Uterus (tissue), 4 donors: ENCODE data around the gene CCNY. TPM values are rescaled to one million over a fixed set of nuclear protein-coding genes. Genes with fewer than 3 reads are reported as not detected.

Experiments used
- DNase-seq, 2 donors: peaks; one replicate each; pipeline ENCODE4 v3.0.0-alpha.2; 2019 to 2020
- H3K27ac ChIP-seq, 2 donors: fragments of 200-600 bp; sonication (generic); 1 replicate in 1 of 2; 2 replicates in 1 of 2; pipeline ENCODE4 v1.5.1; 2016 to 2018
- H3K27me3 ChIP-seq, 2 donors: fragments of 200-600 bp; sonication (generic); one replicate each; pipeline ENCODE4 v1.5.1; 2018 to 2019; ENCODE audit warnings: control low read depth in 1 of 2
- H3K36me3 ChIP-seq, 2 donors: fragments of 200-600 bp; sonication (generic); one replicate each; pipeline ENCODE4 v1.5.1; 2019; ENCODE audit warnings: control low read depth in 1 of 2
- H3K4me1 ChIP-seq, 2 donors: fragments of 200-600 bp; sonication (generic); one replicate each; pipeline ENCODE4 v1.5.1; 2018 to 2019; ENCODE audit warnings: control low read depth in 1 of 2
- H3K4me3 ChIP-seq, 2 donors: fragments of 200-600 bp; sonication (generic); 1 replicate in 1 of 2; 2 replicates in 1 of 2; pipeline ENCODE4 v1.5.1; 2018 to 2019; ENCODE audit warnings: mild to moderate bottlenecking in 1 of 2
- H3K9me3 ChIP-seq, 2 donors: fragments of 200-600 bp; sonication (generic); one replicate each; pipeline ENCODE4 v1.5.1; 2019; ENCODE audit warnings: control low read depth in 1 of 2
- CTCF ChIP-seq, 4 experiments: fragments of 200-600 bp in 2 of 4; fragments of 450-650 bp in 2 of 4; sonication (generic) in 2 of 4; IDR thresholded peaks; one replicate each; pipeline ENCODE4 v1.5.1; 2016 to 2019; ENCODE audit warnings: antibody characterized with exemption in 4 of 4, mild to moderate bottlenecking in 2 of 4, moderate library complexity in 1 of 4
- POLR2A ChIP-seq, 2 donors: fragments of 450-650 bp; IDR thresholded peaks; one replicate each; pipeline ENCODE4 v1.6.1; 2016; ENCODE audit warnings: antibody characterized with exemption in 2 of 2, mild to moderate bottlenecking in 1 of 2, moderate library complexity in 1 of 2
- intact Hi-C: fragments of 100-400 bp; cut with DNase I; formaldehyde crosslinking; loops from one replicate; pipeline ENCODE4 v1.15.1; 2023; ENCODE audit warnings: low total_unique reads
- total RNA-seq, 4 donors: library from RNA; depleted of rRNA in 3 of 4; stranded (reverse); fragments of >200 nt in 3 of 4; gene quantifications; one replicate each; pipeline versions ENCODE4 v1.1.0 to v1.2.4, GENCODE V29; 2014 to 2023
- donor health status: DM: yes; HTN: yes; CAD: no.

The CCNY gene
- total RNA-seq, 4 donors from 2014 or later: 28.2 to 79.2 (median 46.2) TPM

GRCh38 chr10:35595106-35595505, 258.8 kb downstream of the CCNY start:
- Histone ChIP-seq H3K36me3 (no peaks in the 10 kb centered on the region), H3K27me3 (no peaks in the 10 kb centered on the region), H3K27ac (no peak overlapping the region), H3K9me3 (no peaks in the 10 kb centered on the region), H3K4me1 (no peaks in the 10 kb centered on the region), H3K4me3 (no peak overlapping the region)
- DNase-seq: no peak
- TF ChIP-seq CTCF (IDR thresholded peaks at IDR 0.05) (no peak), POLR2A (IDR thresholded peaks at IDR 0.05) (no peak)
- intact Hi-C loops: no loop called here

GRCh38 chr10:35598379-35598778, 262.1 kb downstream of the CCNY start:
- TF ChIP-seq CTCF (IDR thresholded peaks at IDR 0.05) (peak in 3 of 4 experiments; percentile 19 to 34 (median 32)), POLR2A (IDR thresholded peaks at IDR 0.05) (no peak)
- no peaks in the 10 kb centered on the region for H3K27me3 ChIP-seq
- no peak overlapping the region for H3K4me3 ChIP-seq
- intact Hi-C loops: no loop called here
- no peak overlapping the region for H3K27ac ChIP-seq
- no peaks in the 10 kb centered on the region for H3K9me3 ChIP-seq
- H3K36me3 ChIP-seq: no peaks in the 10 kb centered on the region
- H3K4me1 ChIP-seq: no peaks in the 10 kb centered on the region
- no peak for DNase-seq

GRCh38 chr10:35600193-35600592, 263.9 kb downstream of the CCNY start:
- no peak overlapping the region for H3K27ac ChIP-seq
- H3K4me3 ChIP-seq: no peak overlapping the region
- no peaks in the 10 kb centered on the region for H3K27me3 ChIP-seq
- no peaks in the 10 kb centered on the region for H3K4me1 ChIP-seq
- H3K9me3 ChIP-seq: no peaks in the 10 kb centered on the region
- DNase-seq: no peak
- TF ChIP-seq CTCF (IDR thresholded peaks at IDR 0.05): no peak
- no peaks in the 10 kb centered on the region for H3K36me3 ChIP-seq
- intact Hi-C loops: no loop called here

- H3K9me3 ChIP-seq: no peaks in the 10 kb centered on the region
- no peak within 1 kb of the TSS for H3K4me3 ChIP-seq
- TF ChIP-seq CTCF (IDR thresholded peaks at IDR 0.05) (no peak), POLR2A (IDR thresholded peaks at IDR 0.05) (no peak)
- H3K27ac ChIP-seq: no peak within 1 kb of the TSS
- DNase-seq: no peak
- H3K36me3 ChIP-seq: no peaks in the 10 kb centered on the region
- no peaks in the 10 kb centered on the region for H3K4me1 ChIP-seq
- intact Hi-C loops: no loop called here
- peaks cover 3 to 5% of the 10 kb centered on the region in 2 donors for H3K27me3 ChIP-seq
Measured at GRCh38 chr10:35605191-35605590, 268.9 kb downstream of the CCNY start, which contains the start of gene GJD4. TSS of gene GJD4 (plus strand) at chr10:35605341. CDS start at chr10:35605568, 227 bp downstream.

- Histone ChIP-seq H3K4me3 (no peak overlapping the region), H3K27me3 (peaks cover 3 to 5% of the 10 kb centered on the region in 2 donors), H3K27ac (no peak overlapping the region), H3K9me3 (no peaks in the 10 kb centered on the region), H3K4me1 (no peaks in the 10 kb centered on the region), H3K36me3 (no peaks in the 10 kb centered on the region)
- no peak for TF ChIP-seq CTCF (IDR thresholded peaks at IDR 0.05)
- TF ChIP-seq POLR2A (IDR thresholded peaks at IDR 0.05): no peak
- no peak for DNase-seq
- intact Hi-C loops: no loop called here
Measured at GRCh38 chr10:35606430-35606829, 270.1 kb downstream of the CCNY start.
